Mesendoderm (in vitro differentiated cells): ENCODE results near the gene DUSP6.

Experiments used
- DNase-seq: peaks from one replicate; pipeline ENCODE4 v3.0.0; 2013
- H2AK5ac ChIP-seq: 2 replicates; pipeline ENCODE4 v1.6.1; 2013; ENCODE audit warnings: low read length, inconsistent platforms
- H2BK120ac ChIP-seq: 2 replicates; pipeline ENCODE4 v1.6.1; 2013; ENCODE audit warnings: low read depth, mild to moderate bottlenecking, low read length, moderate library complexity, mixed read lengths
- H2BK15ac ChIP-seq: replicated peaks from 2 replicates; pipeline ENCODE4 v1.6.1; 2013; ENCODE audit warnings: low read depth, mild to moderate bottlenecking, moderate library complexity
- H2BK5ac ChIP-seq: 2 replicates; pipeline ENCODE4 v1.6.1; 2013; ENCODE audit warnings: low read length, inconsistent platforms
- H3K18ac ChIP-seq: 2 replicates; pipeline ENCODE4 v1.6.1; 2013; ENCODE audit warnings: mild to moderate bottlenecking, low read length, mixed read lengths
- H3K23ac ChIP-seq: one replicate; pipeline ENCODE4 v1.6.1; 2013; ENCODE audit warnings: low read length
- H3K27ac ChIP-seq: 2 replicates; pipeline ENCODE4 v1.5.1; 2013; ENCODE audit warnings: low read depth, mild to moderate bottlenecking, inconsistent platforms, low read length, moderate library complexity
- H3K27me3 ChIP-seq: 2 replicates; pipeline ENCODE4 v1.6.1; 2013; ENCODE audit warnings: low read length, control low read depth, mild to moderate bottlenecking, inconsistent platforms; ENCODE audit not compliant: insufficient read depth, poor library complexity
- H3K36me3 ChIP-seq: 2 replicates; pipeline ENCODE4 v1.6.1; 2013; ENCODE audit warnings: low read length, inconsistent platforms; ENCODE audit not compliant: control insufficient read depth, insufficient read depth
- H3K4ac ChIP-seq: one replicate; pipeline ENCODE4 v1.6.1; 2013; ENCODE audit warnings: low read depth, mild to moderate bottlenecking, low read length, moderate library complexity
- H3K4me1 ChIP-seq: 2 replicates; pipeline ENCODE4 v1.6.1; 2013; ENCODE audit warnings: low read depth, low read length, inconsistent platforms; ENCODE audit not compliant: control insufficient read depth
- H3K4me2 ChIP-seq: 2 replicates; pipeline ENCODE4 v1.6.1; 2013; ENCODE audit warnings: low read length
- H3K4me3 ChIP-seq: 2 replicates; pipeline ENCODE4 v1.5.1; 2013; ENCODE audit warnings: mild to moderate bottlenecking, low read length
- H3K56ac ChIP-seq: one replicate; pipeline ENCODE4 v1.6.1; 2013; ENCODE audit warnings: low read length
- H3K79me1 ChIP-seq: 2 replicates; pipeline ENCODE4 v1.6.1; 2013; ENCODE audit warnings: low read length, inconsistent platforms
- H3K79me2 ChIP-seq: 2 replicates; pipeline ENCODE4 v1.6.1; 2013; ENCODE audit warnings: mild to moderate bottlenecking, low read length; ENCODE audit not compliant: control insufficient read depth, insufficient read depth
- H3K9ac ChIP-seq: 2 replicates; pipeline ENCODE4 v1.6.1; 2013; ENCODE audit warnings: low read length, inconsistent platforms
- H4K5ac ChIP-seq: one replicate; pipeline ENCODE4 v1.6.1; 2013; ENCODE audit warnings: low read length
- H4K8ac ChIP-seq: one replicate; pipeline ENCODE4 v1.6.1; 2013; ENCODE audit warnings: low read depth, mild to moderate bottlenecking, control low read depth, low read length, moderate library complexity
- WGBS: extraction: QIAGEN DNeasy Blood & Tissue Kit; methylation state at CpG from one replicate; pipeline ENCODE4 v1.1.7; 2013; ENCODE audit warnings: low lambda C conversion rate, missing lambda C conversion rate; ENCODE audit not compliant: insufficient coverage; ENCODE audit errors: extremely low coverage; 5-methylcytosine and 5-hydroxymethylcytosine counted together

Gene DUSP6

DNA sequence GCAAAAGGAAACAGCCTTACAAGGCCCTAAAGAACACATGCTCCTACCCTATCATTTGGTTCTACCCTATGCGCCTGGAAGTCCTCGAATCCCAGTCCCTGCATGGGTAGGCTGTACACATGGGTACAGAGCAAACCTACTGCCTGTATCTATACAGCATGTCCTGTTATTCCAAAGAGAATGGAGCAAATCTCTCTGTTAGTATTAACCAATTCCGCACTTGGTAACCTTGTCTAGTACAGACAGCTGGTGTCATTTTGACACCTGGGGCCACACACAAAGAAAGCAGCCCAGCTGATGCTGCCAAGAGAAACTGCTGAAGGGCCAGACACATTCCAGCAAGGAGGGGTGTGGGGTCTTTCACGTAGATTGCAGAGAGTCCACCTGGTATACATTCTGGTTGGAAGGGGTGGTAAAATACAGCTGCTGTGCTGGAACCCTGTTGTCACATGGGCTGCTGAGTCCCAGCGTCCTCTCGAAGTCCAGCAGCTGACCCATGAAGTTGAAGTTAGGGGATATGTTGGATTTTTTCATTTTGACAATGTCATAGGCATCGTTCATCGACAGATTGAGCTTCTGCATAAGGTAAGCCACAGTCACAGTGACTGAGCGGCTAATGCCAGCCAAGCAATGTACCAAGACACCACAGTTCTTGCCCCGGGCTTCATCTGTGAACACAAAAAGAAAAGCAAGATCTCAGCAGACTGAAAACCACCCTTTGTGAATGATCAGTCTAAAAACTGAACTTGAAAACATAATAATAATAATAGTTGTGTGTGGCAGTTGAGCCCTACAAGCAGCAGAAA is 3.2 kb downstream of the DUSP6 start:
- DNase-seq = no peak
- no peak overlapping the region for H4K8ac ChIP-seq
- no peaks in the 10 kb centered on the region for H3K27me3 ChIP-seq
- H3K4ac ChIP-seq = peak overlapping the region; percentile 82
- peak overlapping the region; percentile 58 for H3K4me2 ChIP-seq
- peak overlapping the region; percentile 79 for H3K56ac ChIP-seq
- no peak overlapping the region for H3K23ac ChIP-seq
- WGBS = no CpG with 5 or more reads among the region's 10 CpGs
- H3K79me1 ChIP-seq = peaks cover 6% of the 10 kb centered on the region
- peaks cover 33% of the 10 kb centered on the region for H3K79me2 ChIP-seq
- no peak overlapping the region for H2AK5ac ChIP-seq
- H2BK120ac ChIP-seq = no peak overlapping the region
- peak overlapping the region; percentile 90 for H3K9ac ChIP-seq
- H3K4me3 ChIP-seq = peak overlapping the region; percentile 53
- H3K4me1 ChIP-seq = peaks cover 30% of the 10 kb centered on the region
- H3K36me3 ChIP-seq = peaks cover 9% of the 10 kb centered on the region
- H3K18ac ChIP-seq = no peak overlapping the region
- H4K5ac ChIP-seq = no peak overlapping the region
- H2BK15ac ChIP-seq = no peak overlapping the region
- H3K27ac ChIP-seq = no peak overlapping the region
- no peak overlapping the region for H2BK5ac ChIP-seq

DNA sequence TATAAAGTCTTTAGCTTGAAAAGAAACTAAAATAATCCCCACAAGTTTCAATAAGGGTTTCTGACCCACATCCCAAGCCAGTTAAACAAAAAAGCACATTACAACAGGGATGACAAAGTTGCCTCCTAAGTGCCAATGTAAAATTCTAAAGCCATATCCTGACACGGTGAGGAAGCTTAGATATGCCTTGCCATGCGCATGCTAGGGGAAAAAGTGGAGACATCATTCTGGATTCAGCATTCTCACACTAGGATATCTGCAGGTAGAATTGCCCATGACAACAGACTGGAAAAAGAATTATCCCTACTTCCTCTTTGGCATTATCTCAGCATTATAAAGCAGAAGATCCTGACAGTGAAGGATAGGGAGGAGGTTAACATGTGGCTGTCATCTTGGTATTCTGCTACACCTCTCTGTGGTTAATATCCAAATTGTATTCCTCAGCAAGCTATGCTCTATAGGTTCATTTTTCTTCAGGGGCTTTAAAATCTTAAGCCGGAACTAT is 4.9 kb downstream of the DUSP6 start:
- Histone ChIP-seq H3K4me3 (no peak overlapping the region), H4K8ac (no peak overlapping the region), H3K27me3 (no peaks in the 10 kb centered on the region), H3K18ac (no peak overlapping the region), H3K36me3 (peaks cover 9% of the 10 kb centered on the region), H3K27ac (peak overlapping the region; percentile 93), H3K79me1 (peaks cover 6% of the 10 kb centered on the region), H3K56ac (peak overlapping the region; percentile 2), H2AK5ac (no peak overlapping the region), H3K9ac (peak overlapping the region; percentile 4), H3K79me2 (peaks cover 33% of the 10 kb centered on the region), H3K4ac (no peak overlapping the region), H2BK5ac (no peak overlapping the region), H4K5ac (no peak overlapping the region), H2BK120ac (no peak overlapping the region), H3K4me2 (no peak overlapping the region), H3K4me1 (peaks cover 30% of the 10 kb centered on the region), H3K23ac (no peak overlapping the region), H2BK15ac (no peak overlapping the region)
- no CpG with 5 or more reads among the region's 3 CpGs for whole genome bisulfite sequencing
- no peak for DNase-seq

DNA sequence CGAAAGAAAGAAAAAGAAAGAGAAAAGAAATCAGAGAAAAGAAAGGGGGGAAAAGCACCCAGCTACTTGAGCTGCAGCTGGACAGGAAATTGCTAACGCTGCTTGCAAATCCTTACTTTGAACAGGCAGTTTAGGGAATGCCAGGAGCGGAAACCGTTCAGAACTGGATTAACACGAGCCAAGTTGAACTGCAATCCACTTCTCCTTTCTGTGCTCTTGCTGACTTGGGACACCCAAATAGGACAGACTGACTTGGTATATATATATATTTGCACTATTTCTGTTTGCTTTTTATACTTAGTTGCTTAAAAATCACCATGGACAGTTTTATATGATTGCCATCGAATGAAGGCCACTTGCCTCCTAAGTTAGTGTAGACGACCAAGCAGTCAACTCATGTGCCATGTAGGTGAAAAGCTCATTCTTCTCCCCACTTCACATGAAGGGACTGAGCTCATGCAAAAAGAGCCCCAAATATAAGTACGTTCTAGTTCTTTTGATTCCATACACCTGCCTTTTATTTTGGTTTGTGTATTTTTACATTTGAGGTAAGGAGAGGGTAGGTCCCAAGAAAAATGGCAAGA is 5.5 kb downstream of the DUSP6 start:
- Histone ChIP-seq H4K8ac (no peak overlapping the region), H3K4me1 (peaks cover 30% of the 10 kb centered on the region), H2BK5ac (no peak overlapping the region), H3K9ac (peak overlapping the region; percentile 14), H3K27ac (peak overlapping the region; percentile 93), H3K18ac (peak overlapping the region; percentile 69), H3K79me2 (peaks cover 31% of the 10 kb centered on the region), H2BK15ac (no peak overlapping the region), H3K23ac (no peak overlapping the region), H3K27me3 (no peaks in the 10 kb centered on the region), H3K36me3 (peaks cover 9% of the 10 kb centered on the region), H3K56ac (peak overlapping the region; percentile 44), H3K4me3 (no peak overlapping the region), H2AK5ac (no peak overlapping the region), H3K79me1 (peaks cover 6% of the 10 kb centered on the region), H2BK120ac (no peak overlapping the region), H3K4ac (no peak overlapping the region), H3K4me2 (no peak overlapping the region), H4K5ac (no peak overlapping the region)
- no CpG with 5 or more reads among the region's 8 CpGs for whole genome bisulfite sequencing
- DNase-seq = peak; percentile 70

DNA sequence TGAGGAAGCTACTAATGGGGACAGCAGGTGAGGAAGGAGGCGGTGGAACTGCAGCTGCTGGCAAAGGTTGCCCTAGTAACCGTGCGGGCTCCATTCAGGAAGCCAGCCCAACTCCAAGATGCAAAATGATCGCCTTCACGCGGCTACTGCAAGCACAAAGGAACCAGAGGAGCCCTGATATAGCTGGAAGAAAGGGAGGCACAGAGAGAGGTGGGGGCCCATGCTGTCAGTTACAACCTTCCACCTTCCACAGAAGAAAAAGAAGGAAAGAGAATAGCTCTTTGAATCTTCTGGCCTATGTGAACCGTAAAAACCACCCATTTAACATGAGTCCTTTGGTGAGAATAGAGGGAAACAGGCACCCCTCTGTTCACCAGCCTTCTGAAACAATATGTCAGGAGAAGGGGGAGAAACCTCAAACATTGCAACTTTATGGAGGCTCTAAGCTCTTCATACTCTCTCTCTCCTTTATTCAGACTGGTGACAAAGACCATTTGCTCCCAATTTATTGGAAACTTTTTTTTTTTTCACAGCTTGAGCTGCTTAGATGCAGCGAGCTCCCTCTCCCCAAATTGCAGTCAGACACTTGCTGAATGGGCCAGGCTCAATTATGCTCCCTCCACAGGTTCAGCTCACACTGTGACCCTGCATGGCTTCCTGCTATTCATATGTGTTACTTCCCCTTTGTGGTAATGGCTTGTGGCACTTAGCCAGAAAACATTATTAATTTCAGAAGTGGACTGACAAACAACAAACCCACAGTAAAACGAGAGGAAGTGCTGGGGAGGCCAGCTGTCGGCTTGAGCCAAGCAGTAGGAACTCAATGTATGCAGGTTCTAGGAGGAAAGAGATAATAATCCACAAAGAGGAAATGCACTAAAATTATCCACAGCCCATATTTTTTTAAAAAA is 6.2 kb downstream of the DUSP6 start:
- peaks cover 24% of the 10 kb centered on the region for H3K79me2 ChIP-seq
- no peak overlapping the region for H2BK5ac ChIP-seq
- H3K56ac ChIP-seq = peak overlapping the region; percentile 72
- H3K4me1 ChIP-seq = peaks cover 30% of the 10 kb centered on the region
- peaks cover 3% of the 10 kb centered on the region for H3K79me1 ChIP-seq
- no peaks in the 10 kb centered on the region for H3K27me3 ChIP-seq
- no peak overlapping the region for H3K4me2 ChIP-seq
- H3K23ac ChIP-seq = no peak overlapping the region
- H3K4me3 ChIP-seq = no peak overlapping the region
- H3K36me3 ChIP-seq = peaks cover 9% of the 10 kb centered on the region
- H4K5ac ChIP-seq = no peak overlapping the region
- H4K8ac ChIP-seq = no peak overlapping the region
- peak overlapping the region; percentile 48 for H3K9ac ChIP-seq
- no peak overlapping the region for H2BK15ac ChIP-seq
- no peak overlapping the region for H2AK5ac ChIP-seq
- H2BK120ac ChIP-seq = peak overlapping the region; percentile 74
- DNase-seq = peak; percentile 96
- peak overlapping the region; percentile 72 for H3K18ac ChIP-seq
- no CpG with 5 or more reads among the region's 10 CpGs for WGBS
- H3K27ac ChIP-seq = peak overlapping the region; percentile 93
- H3K4ac ChIP-seq = no peak overlapping the region

DNA sequence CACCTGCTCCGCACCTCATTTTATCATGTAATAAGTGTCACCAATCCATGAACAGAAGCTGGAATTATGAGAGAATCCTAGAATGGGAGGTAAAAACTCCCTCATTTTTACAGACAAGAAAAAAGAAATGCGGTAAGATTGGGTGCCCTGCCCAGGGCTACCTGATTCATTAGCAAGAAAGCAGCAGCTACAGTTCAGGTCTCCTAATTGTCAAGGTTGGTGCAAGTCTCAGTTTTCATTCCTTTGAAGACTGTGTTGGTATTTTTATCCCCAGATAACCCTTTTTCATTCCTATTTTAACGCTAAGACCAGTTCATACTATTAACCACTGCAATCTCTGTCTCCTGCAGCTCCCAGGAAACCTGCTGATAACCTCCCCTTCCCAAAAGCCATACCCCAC is 6.9 kb downstream of the DUSP6 start:
- peak overlapping the region; percentile 13 for H2BK15ac ChIP-seq
- H4K8ac ChIP-seq = no peak overlapping the region
- H2AK5ac ChIP-seq = no peak overlapping the region
- H3K27me3 ChIP-seq = no peaks in the 10 kb centered on the region
- no peak overlapping the region for H3K4ac ChIP-seq
- H3K36me3 ChIP-seq = peaks cover 9% of the 10 kb centered on the region
- H3K4me3 ChIP-seq = no peak overlapping the region
- no peak overlapping the region for H3K4me2 ChIP-seq
- no peak overlapping the region for H3K56ac ChIP-seq
- no peak overlapping the region for H2BK5ac ChIP-seq
- DNase-seq = no peak
- peaks cover 30% of the 10 kb centered on the region for H3K4me1 ChIP-seq
- WGBS = no CpG with 5 or more reads among the region's 3 CpGs
- peaks cover 17% of the 10 kb centered on the region for H3K79me2 ChIP-seq
- H3K9ac ChIP-seq = no peak overlapping the region
- no peak overlapping the region for H2BK120ac ChIP-seq
- peak overlapping the region; percentile 93 for H3K27ac ChIP-seq
- no peak overlapping the region for H3K23ac ChIP-seq
- no peak overlapping the region for H4K5ac ChIP-seq
- H3K79me1 ChIP-seq = peaks cover 3% of the 10 kb centered on the region
- H3K18ac ChIP-seq = peak overlapping the region; percentile 47
